Hippocampal formation (tissue), 2 donors: Measurements from ENCODE around the gene FSD1.
"Not testable (repeated sequence)": the region's sequence is repeated elsewhere in the genome, so short reads cannot be mapped to it uniquely, and the experiment has no call there.

ENCODE experiments used
- DNase-seq, 2 donors: peaks; one replicate each; lab custom pipeline; 2025; lab: John Stamatoyannopoulos, UW

FSD1 gene

DNA sequence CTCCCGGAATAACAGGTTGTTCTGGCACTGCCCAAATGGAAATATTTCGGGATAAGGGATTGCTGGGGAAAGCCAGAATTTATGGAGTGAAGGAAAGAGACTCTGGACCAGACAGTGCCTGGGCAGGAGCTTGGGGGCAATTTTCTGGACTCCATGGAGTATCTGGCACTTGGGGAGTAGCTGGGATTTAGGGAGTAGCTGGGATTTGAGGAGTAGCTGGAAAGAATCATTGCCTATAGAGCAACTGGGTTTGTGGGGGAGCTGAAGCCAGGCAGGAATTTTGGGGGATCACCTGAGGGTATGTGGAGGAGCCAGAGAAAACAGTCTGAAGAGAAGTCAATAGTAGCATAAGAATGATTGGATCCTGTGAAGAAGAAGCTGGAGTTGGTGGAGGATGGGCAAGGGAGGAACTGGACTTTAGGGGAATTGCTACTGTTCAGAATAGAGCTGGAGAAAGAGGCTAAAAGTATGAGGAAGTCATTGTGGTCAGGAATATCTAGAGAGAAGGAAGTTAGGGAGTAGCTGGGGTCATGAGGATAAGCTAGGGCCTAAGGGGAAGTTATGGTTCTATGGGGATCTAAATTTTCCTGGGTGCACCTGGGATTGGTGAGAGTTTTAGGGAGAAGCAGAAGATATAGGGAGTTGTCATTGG lies 14.8 kb downstream of the FSD1 start:
- DNase-seq: no peak

- no peak for DNase-seq
Observed at GRCh38 chr19:4320419-4320818, 16.0 kb downstream of the FSD1 start.

DNA sequence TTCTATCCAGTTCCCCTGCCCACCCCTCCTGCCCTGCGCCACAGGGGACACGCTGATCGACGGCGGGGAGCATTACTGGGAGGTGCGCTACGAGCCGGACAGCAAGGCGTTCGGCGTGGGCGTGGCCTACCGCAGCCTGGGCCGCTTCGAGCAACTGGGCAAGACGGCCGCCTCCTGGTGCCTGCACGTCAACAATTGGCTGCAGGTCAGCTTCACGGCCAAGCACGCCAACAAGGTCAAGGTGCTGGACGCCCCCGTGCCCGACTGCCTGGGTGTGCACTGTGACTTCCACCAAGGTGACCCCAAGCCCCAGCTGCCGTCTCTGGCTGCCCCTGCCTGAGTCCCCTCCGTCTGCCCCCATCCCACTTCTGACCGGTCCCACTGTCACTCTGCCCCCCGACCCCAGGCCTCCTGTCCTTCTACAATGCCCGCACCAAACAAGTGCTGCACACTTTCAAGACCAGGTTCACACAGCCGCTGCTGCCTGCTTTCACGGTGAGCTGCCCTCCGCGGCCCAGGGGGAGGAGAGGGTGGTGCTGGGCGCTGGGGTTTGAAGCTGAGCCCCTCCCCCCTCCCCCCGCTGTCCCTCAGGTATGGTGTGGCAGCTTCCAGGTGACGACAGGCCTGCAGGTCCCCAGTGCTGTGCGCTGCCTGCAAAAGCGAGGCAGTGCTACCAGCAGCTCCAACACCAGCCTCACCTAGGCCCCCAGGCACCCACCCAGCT lies 18.7 kb downstream of the FSD1 start:
- no peak for DNase-seq

- DNase-seq: no peak
Observed at GRCh38 chr19:4323692-4324091, 19.3 kb downstream of the FSD1 start.

DNA sequence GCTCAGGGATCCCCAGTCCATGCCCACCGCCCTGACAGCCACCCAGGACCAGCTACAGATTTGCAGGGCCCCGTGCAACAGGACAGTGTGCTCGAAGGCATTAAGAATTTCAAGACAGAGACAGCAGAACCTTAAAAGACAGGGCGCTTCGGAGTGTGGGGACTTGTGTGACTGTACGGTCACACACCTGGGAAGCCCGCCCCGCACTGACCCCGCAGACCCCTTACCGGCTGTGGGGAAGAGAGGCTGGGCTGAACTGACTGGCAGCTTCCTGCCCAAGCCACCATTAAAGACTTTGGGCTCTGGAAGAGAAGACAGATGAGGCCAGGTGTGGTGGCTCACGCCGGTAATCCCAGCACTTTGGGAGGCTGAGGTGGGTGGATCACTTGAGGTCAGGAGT lies 19.8 kb downstream of the FSD1 start:
- no peak for DNase-seq

- no peak for DNase-seq
Observed at GRCh38 chr19:4326215-4326836, 21.9 kb downstream of the FSD1 start.

DNA sequence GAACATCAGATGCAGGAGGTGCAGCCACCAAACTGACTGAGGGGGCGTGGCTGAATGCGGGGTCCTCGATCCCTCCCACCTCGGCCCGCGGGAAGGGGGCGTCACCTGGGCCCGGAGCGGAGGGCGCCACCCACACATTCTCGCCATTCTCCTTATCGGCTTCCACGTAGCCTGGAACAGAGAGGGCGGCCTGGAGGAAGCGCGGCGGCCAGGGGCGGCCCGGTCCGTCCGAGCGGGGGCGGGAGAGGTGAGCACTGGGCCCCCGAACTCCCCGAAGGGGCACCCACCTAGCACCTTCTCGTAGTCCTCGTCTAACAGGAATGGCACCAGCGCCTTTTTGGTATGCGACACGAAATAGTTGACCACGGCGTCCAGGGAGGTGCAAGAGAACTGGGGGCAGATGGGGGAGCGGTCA lies 22.4 kb downstream of the FSD1 start:
- DNase-seq: no peak

GRCh38 chr19:4327252-4327876 lies 23.0 kb downstream of the FSD1 start:
- DNase-seq: peak in 1 of 2 donors; percentile 10

- DNase-seq: no peak
Observed at GRCh38 chr19:4327877-4328242, 23.5 kb downstream of the FSD1 start.

GRCh38 chr19:4328243-4328990 lies 24.0 kb downstream of the FSD1 start:
- DNase-seq: peak; percentile 93

- not testable (repeated sequence) for DNase-seq
Observed at GRCh38 chr19:4328991-4329681, 24.7 kb downstream of the FSD1 start.

- DNase-seq: no peak
Observed at GRCh38 chr19:4329858-4330257, 25.5 kb downstream of the FSD1 start.

GRCh38 chr19:4334929-4335570 lies 30.7 kb downstream of the FSD1 start:
- DNase-seq: no peak

- no peak for DNase-seq
Observed at GRCh38 chr19:4337906-4338440, 33.6 kb downstream of the FSD1 start.

GRCh38 chr19:4338441-4339355 lies 34.3 kb downstream of the FSD1 start, which contains the start of gene STAP2:
Gene STAP2, minus strand, starts transcription at chr19:4338827. Its CDS starts 74 bp downstream, at chr19:4338753.
- DNase-seq: no peak

- peak in 1 of 2 donors; percentile 70 for DNase-seq
Observed at GRCh38 chr19:4342314-4342614, 37.9 kb downstream of the FSD1 start.

DNA sequence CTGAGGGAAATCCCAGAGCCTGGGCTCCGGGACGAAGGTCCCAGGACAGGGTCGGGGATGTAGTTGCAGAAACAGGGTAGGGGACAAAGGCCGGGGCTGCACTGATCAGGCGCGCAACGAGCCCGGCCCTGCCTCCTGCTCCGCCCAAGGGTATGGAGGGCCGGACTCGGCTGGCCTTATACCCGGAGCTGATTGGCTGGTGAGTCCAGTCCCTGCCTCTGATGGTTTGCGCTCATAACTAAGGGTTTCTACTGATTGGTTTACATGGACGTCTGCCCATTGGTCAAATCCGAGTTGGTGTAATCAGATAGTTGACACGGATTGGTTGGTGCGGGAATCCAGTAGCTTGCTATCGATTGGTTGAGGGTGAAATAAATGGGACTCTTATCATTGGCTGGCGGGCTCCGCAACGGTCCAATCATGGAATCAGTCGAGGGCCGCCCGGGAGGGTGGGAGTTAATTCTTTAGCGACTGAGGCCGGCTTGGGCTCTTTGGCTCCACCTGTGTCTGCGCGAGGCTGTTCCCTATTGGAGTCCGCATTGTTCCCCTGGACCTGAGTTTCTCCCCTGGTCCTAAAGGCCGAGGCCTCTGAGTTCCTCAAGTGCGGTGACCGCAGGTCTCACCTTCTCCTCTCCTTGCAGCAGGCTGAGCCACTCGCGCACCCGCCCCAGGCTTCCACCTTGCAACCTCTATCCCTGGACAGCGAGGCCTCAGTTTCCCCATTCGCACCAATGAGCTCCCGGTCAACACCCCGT lies 38.4 kb downstream of the FSD1 start:
- DNase-seq: peak; percentile 98 to 99

- DNase-seq: peak; percentile 88 to 91
Observed at GRCh38 chr19:4343370-4344307, 39.2 kb downstream of the FSD1 start, which contains the start of gene MPND. Gene MPND, plus strand, starts transcription at chr19:4343562. Its CDS starts 32 bp downstream, at chr19:4343594.
